Measurements from ENCODE around the gene MTMR2. TPM values are rescaled to one million over a fixed set of nuclear protein-coding genes. Genes with fewer than 3 reads are reported as not detected.

The MTMR2 gene
- total and polyA plus RNA-seq, 12 donors, result 7.8 to 23.1 (median 20.0) TPM

GRCh38 chr11:95923439-95923727, 524 bp downstream of the MTMR2 start:
- H3K4me3 ChIP-seq, result peak overlapping the region; percentile 63 to 96 (median 84)
- WGBS, 2 donors, result 0% methylated on average over 7 of the region's 7 CpGs
- intact Hi-C loops (cut with DNase I), result loop anchor here in 4 of 10 donors (5.0 to 10.0 kb wide), 4 partner anchors 69 to 421 kb away; partner anchors contain the start of genes MAML2 (in 3 of the 4) and CEP57 (in 1 of the 4)
- peaks cover 0 to 42% (median 29%) of the 10 kb centered on the region in 9 donors for H3K4me1 ChIP-seq
- H3K9me3 ChIP-seq, result no peaks in the 10 kb centered on the region
- ATAC-seq, result peak in 1 of 8 donors; percentile 2
- DNase-seq, result peak in 1 of 2 donors; percentile 9
- no peaks in the 10 kb centered on the region for H3K36me3 ChIP-seq
- peak overlapping the region; percentile 86 to 98 (median 94) for H3K27ac ChIP-seq
- no peak for TF ChIP-seq CTCF (IDR thresholded peaks at IDR 0.05)
- H3K27me3 ChIP-seq, result no peaks in the 10 kb centered on the region

- no peak for DNase-seq
- peak overlapping the region; percentile 63 to 96 (median 84) for H3K4me3 ChIP-seq
- no peaks in the 10 kb centered on the region for H3K36me3 ChIP-seq
- no peak for ATAC-seq
- 32 to 35% methylated on average over 9 of the region's 9 CpGs for WGBS, 2 donors
- TF ChIP-seq CTCF (IDR thresholded peaks at IDR 0.05), result no peak
- intact Hi-C loops (cut with DNase I), result loop anchor here in 5 of 10 donors (1.0 to 10.0 kb wide), 5 partner anchors 38 to 422 kb away; partner anchors contain the start of genes MAML2 (in 3 of the 5) and CEP57 (in 1 of the 5)
- H3K27me3 ChIP-seq, result no peaks in the 10 kb centered on the region
- H3K27ac ChIP-seq, result peak overlapping the region in 9 of 10 donors; percentile 89 to 98 (median 95)
- peaks cover 0 to 48% (median 31%) of the 10 kb centered on the region in 9 donors for H3K4me1 ChIP-seq
- H3K9me3 ChIP-seq, result no peaks in the 10 kb centered on the region
Observed at GRCh38 chr11:95922536-95923438, 1.1 kb downstream of the MTMR2 start.

GRCh38 chr11:95922099-95922498, 1.8 kb downstream of the MTMR2 start:
- H3K36me3 ChIP-seq, result no peaks in the 10 kb centered on the region
- peak overlapping the region in 2 of 10 donors; percentile 74 to 93 for H3K4me3 ChIP-seq
- peaks cover 0 to 54% (median 38%) of the 10 kb centered on the region in 9 donors for H3K4me1 ChIP-seq
- WGBS, 2 donors, result 52 to 55% methylated on average over 2 of the region's 2 CpGs
- H3K27ac ChIP-seq, result peak overlapping the region in 2 of 10 donors; percentile 2 to 97
- ATAC-seq (no peak), DNase-seq (no peak)
- intact Hi-C loops (cut with DNase I), result loop anchor here in 5 of 10 donors (1.0 to 10.0 kb wide), 5 partner anchors 38 to 423 kb away; partner anchors contain the start of genes MAML2 (in 3 of the 5) and CEP57 (in 1 of the 5)
- TF ChIP-seq CTCF (IDR thresholded peaks at IDR 0.05), result no peak
- H3K27me3 ChIP-seq, result no peaks in the 10 kb centered on the region
- H3K9me3 ChIP-seq, result no peaks in the 10 kb centered on the region

GRCh38 chr11:95920460-95921105, 3.3 kb downstream of the MTMR2 start:
- H3K4me3 ChIP-seq, result no peak overlapping the region
- H3K9me3 ChIP-seq, result no peaks in the 10 kb centered on the region
- no peak for TF ChIP-seq CTCF (IDR thresholded peaks at IDR 0.05)
- no peak overlapping the region for H3K27ac ChIP-seq
- DNase-seq (no peak), ATAC-seq (no peak)
- WGBS, 2 donors, result 88 to 95% methylated on average over 3 of the region's 3 CpGs
- peaks cover 0 to 70% (median 53%) of the 10 kb centered on the region in 9 donors for H3K4me1 ChIP-seq
- no peaks in the 10 kb centered on the region for H3K27me3 ChIP-seq
- intact Hi-C loops (cut with DNase I), result loop anchor here in 4 of 10 donors (5.0 to 10.0 kb wide), 4 partner anchors 72 to 424 kb away; partner anchors contain the start of genes MAML2 (in 3 of the 4) and CEP57 (in 1 of the 4)
- no peaks in the 10 kb centered on the region for H3K36me3 ChIP-seq
